ENCODE measurements around the gene S1PR1. TPM values are rescaled to one million over a fixed set of nuclear protein-coding genes. Genes with fewer than 3 reads are reported as not detected.

S1PR1 gene
- polyA plus RNA-seq, 1 donor (not counting 4 experiments of a cell fraction or from before 2014, with no cell fraction given): 3.1 TPM

DNA sequence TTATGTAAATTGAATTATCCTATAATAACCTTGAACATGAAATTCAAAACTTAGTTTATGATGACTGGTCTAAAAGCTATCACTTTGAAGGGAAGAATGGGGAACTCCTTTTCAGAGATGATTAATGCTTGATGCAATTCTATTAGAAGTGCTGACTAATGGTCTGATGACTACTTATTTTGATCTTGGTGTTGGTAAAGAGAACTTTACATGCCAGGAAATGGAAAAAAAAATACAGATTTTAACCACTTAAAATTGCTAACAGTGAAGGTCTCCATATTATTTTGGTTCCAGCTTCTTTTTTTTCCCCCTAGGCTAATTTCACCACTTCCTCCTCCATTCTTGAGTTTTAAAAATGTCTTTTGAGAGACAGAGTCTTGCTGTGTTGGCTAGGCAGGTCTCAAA lies 22.9 kb downstream of the S1PR1 start:
- no peaks in the 10 kb centered on the region for H3K9me1 ChIP-seq (ENCODE audit: control insufficient read depth, extremely low read depth, insufficient read depth, low read length)
- DNase-seq (ENCODE audit: low read depth, low spot score) (peak; percentile 35), FAIRE-seq (peak; percentile 64)
- peak overlapping the region; percentile 29 for H3K4me2 ChIP-seq (ENCODE audit: control insufficient read depth, extremely low read depth, insufficient read depth, low read depth, low read length)
- no peaks in the 10 kb centered on the region for H3K36me3 ChIP-seq (ENCODE audit: control insufficient read depth in 2 of 2, extremely low read depth in 1 of 2, insufficient read depth in 2 of 2, low read length in 2 of 2)
- dilution Hi-C loops (cut with MboI; ENCODE audit: extremely low pct_ligation_motif_present, low sequenced_read_pairs): no loop called here
- TF ChIP-seq EZH2 (IDR thresholded peaks at IDR 0.05; ENCODE audit: low read length): no peak
- TF ChIP-seq CTCF (optimal IDR thresholded peaks at IDR 0.05 in 1 of 3, IDR thresholded peaks at IDR 0.05 in 1 of 3, conservative IDR thresholded peaks at IDR 0.05 in 1 of 3; ENCODE audit: extremely low read depth in 1 of 3, insufficient read depth in 2 of 3, low read length in 3 of 3): no peak
- H3K4me3 ChIP-seq (ENCODE audit: control insufficient read depth in 2 of 3, extremely low read depth in 1 of 3, insufficient read depth in 2 of 3, low read depth in 1 of 3, low read length in 3 of 3): no peak overlapping the region
- no peaks in the 10 kb centered on the region for H4K20me1 ChIP-seq (ENCODE audit: control insufficient read depth, extremely low read depth, insufficient read depth, low read length)
- H3K79me2 ChIP-seq (ENCODE audit: control insufficient read depth, insufficient read depth, low read length): no peaks in the 10 kb centered on the region
- H3K27ac ChIP-seq (ENCODE audit: control insufficient read depth, insufficient read depth, low read length): peak overlapping the region; percentile 82
- no peaks in the 10 kb centered on the region for H3K27me3 ChIP-seq (ENCODE audit: control insufficient read depth, extremely low read depth, insufficient read depth, low read length)
- no peaks in the 10 kb centered on the region for H3K9me3 ChIP-seq (ENCODE audit: control insufficient read depth, low read depth, low read length)
- H2AFZ ChIP-seq (ENCODE audit: control insufficient read depth, low read length): no peak overlapping the region
- peak overlapping the region; percentile 5 for H3K9ac ChIP-seq (ENCODE audit: control insufficient read depth, extremely low read depth, insufficient read depth, low read length)
- H3K4me1 ChIP-seq (ENCODE audit: control insufficient read depth, extremely low read depth, insufficient read depth, low read length): peaks cover 21% of the 10 kb centered on the region

DNA sequence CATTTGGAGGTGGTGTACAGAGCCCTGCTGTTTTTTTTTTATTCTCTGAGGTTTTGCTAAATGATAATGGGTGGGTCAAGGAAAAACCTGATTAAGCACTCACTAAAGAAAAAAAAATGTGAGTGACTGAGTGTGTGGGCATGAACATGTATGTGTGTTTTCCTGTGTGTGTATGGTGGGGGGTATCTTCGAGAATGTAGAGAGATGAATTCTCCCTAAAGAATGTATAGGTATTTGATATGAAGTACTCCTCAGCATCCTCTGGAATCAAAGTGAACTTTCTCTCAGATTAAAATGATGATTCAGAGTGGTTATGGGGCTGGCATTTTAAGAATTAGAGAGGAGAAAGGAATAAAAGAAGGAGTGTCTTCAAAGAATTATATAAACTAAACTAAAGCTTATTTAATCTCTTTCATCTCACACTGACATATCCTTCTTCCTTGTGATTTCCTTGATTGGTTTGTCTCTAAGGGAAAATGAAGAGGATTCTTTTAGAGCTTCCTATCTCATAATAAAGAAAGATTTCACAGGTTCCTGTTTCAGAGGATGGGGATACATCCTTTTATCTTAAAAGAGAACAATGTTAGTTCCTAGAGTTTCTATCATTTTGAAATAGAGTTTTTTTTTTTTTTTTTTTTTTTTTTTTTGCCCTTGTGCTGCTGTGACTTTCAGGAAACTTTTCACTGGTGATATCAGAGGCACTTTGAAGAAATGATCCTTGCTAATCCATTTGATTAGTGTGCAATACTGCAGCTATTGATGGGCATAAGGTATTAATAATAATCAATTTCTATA lies 23.9 kb downstream of the S1PR1 start:
- no peak overlapping the region for H3K4me2 ChIP-seq (ENCODE audit: control insufficient read depth, extremely low read depth, insufficient read depth, low read depth, low read length)

More for the DNA sequence above, 23.9 kb downstream of the S1PR1 start:
- Histone ChIP-seq H3K9me1 (ENCODE audit: control insufficient read depth, extremely low read depth, insufficient read depth, low read length) (no peaks in the 10 kb centered on the region), H4K20me1 (ENCODE audit: control insufficient read depth, extremely low read depth, insufficient read depth, low read length) (no peaks in the 10 kb centered on the region), H3K27ac (ENCODE audit: control insufficient read depth, insufficient read depth, low read length) (peak overlapping the region; percentile 82), H3K79me2 (ENCODE audit: control insufficient read depth, insufficient read depth, low read length) (no peaks in the 10 kb centered on the region), H3K27me3 (ENCODE audit: control insufficient read depth, extremely low read depth, insufficient read depth, low read length) (no peaks in the 10 kb centered on the region), H3K9ac (ENCODE audit: control insufficient read depth, extremely low read depth, insufficient read depth, low read length) (no peak overlapping the region), H3K4me3 (ENCODE audit: control insufficient read depth in 2 of 3, extremely low read depth in 1 of 3, insufficient read depth in 2 of 3, low read depth in 1 of 3, low read length in 3 of 3) (no peak overlapping the region), H3K36me3 (ENCODE audit: control insufficient read depth in 2 of 2, extremely low read depth in 1 of 2, insufficient read depth in 2 of 2, low read length in 2 of 2) (no peaks in the 10 kb centered on the region), H2AFZ (ENCODE audit: control insufficient read depth, low read length) (no peak overlapping the region), H3K4me1 (ENCODE audit: control insufficient read depth, extremely low read depth, insufficient read depth, low read length) (peaks cover 21% of the 10 kb centered on the region), H3K9me3 (ENCODE audit: control insufficient read depth, low read depth, low read length) (no peaks in the 10 kb centered on the region)
- FAIRE-seq: no peak
- dilution Hi-C loops (cut with MboI; ENCODE audit: extremely low pct_ligation_motif_present, low sequenced_read_pairs): no loop called here
- TF ChIP-seq CTCF (optimal IDR thresholded peaks at IDR 0.05 in 1 of 3, IDR thresholded peaks at IDR 0.05 in 1 of 3, conservative IDR thresholded peaks at IDR 0.05 in 1 of 3; ENCODE audit: extremely low read depth in 1 of 3, insufficient read depth in 2 of 3, low read length in 3 of 3): no peak
- no peak for TF ChIP-seq EZH2 (IDR thresholded peaks at IDR 0.05; ENCODE audit: low read length)
- DNase-seq (ENCODE audit: low read depth, low spot score): no peak
